GM12878 (cell line): ENCODE data around the gene COMMD10. TPM values are rescaled to one million over a fixed set of nuclear protein-coding genes. Genes with fewer than 3 reads are reported as not detected.

Experiments
- ATAC-seq: fragments of 200-7000 bp; cut with Tn5 transposase; 3 replicates; pipeline ENCODE4 v1.9.1; 2020; ENCODE audit warnings: mild to moderate bottlenecking, moderate library complexity
- BruUV-seq: library from RNA; stranded (reverse); fragments of 400-500 nt; replicated peaks from 2 replicates; lab custom pipeline; 2021; lab: Mats Ljungman, UMichigan
- CTCF ChIA-PET: fragments of 300-600 bp; sonication (Branson Sonifier 250); formaldehyde crosslinking; extraction: SDS; loops from one replicate; lab custom pipeline; 2021; ENCODE audit warnings: inconsistent platforms; lab: Yijun Ruan, JAX
- POLR2A ChIA-PET: fragments of 350-600 bp; formaldehyde crosslinking; extraction: SDS; loops from one replicate; lab custom pipeline; 2021; ENCODE audit warnings: inconsistent platforms; lab: Charles Lee
- RAD21 ChIA-PET: fragments of 300-600 bp; sonication (Branson Sonifier 250); formaldehyde crosslinking; loops from one replicate; lab custom pipeline; 2023; ENCODE audit warnings: antibody characterized with exemption; ENCODE audit not compliant: unreplicated experiment; lab: Charles Lee
- SMC1A ChIA-PET: fragments of 300-600 bp; sonication (Branson Sonifier 250); formaldehyde crosslinking; loops from one replicate; lab custom pipeline; 2023; ENCODE audit not compliant: unreplicated experiment, uncharacterized antibody; lab: Charles Lee
- DNase-seq: peaks from one replicate; pipeline ENCODE4 v3.0.0-alpha.2; 2011; ENCODE audit warnings: low read depth, low spot score
- FAIRE-seq: peaks from 3 replicates; lab custom pipeline; 2011; peaks lifted over from hg19 to GRCh38; lab: Jason Lieb, UNC
- H2AFZ ChIP-seq: 2 replicates; pipeline ENCODE4 v1.6.0; 2011; ENCODE audit warnings: low read depth, low read length, control low read depth; ENCODE audit not compliant: control insufficient read depth
- H3K27ac ChIP-seq: 2 replicates; pipeline ENCODE4 v1.5.1; 2011; ENCODE audit warnings: control low read depth; ENCODE audit not compliant: control insufficient read depth, insufficient read depth
- H3K27me3 ChIP-seq, 2 experiments: replicated peaks in 1 of 2; 2 replicates each; pipeline versions ENCODE4 v1.6.0 to v1.6.1; 2011; ENCODE audit warnings: low read length in 1 of 2; ENCODE audit not compliant: control insufficient read depth in 2 of 2, insufficient read depth in 2 of 2
- H3K36me3 ChIP-seq, 2 experiments: 2 replicates each; pipeline ENCODE4 v1.5.1; 2011; ENCODE audit warnings: low read length in 1 of 2; ENCODE audit not compliant: control insufficient read depth in 2 of 2, insufficient read depth in 2 of 2
- H3K4me1 ChIP-seq: 2 replicates; pipeline ENCODE4 v1.6.1; 2011; ENCODE audit warnings: mild to moderate bottlenecking, low read length, moderate library complexity, mixed read lengths; ENCODE audit not compliant: control insufficient read depth, insufficient read depth
- H3K4me2 ChIP-seq: 2 replicates; pipeline ENCODE4 v1.6.0; 2011; ENCODE audit warnings: control low read depth; ENCODE audit not compliant: control insufficient read depth, insufficient read depth
- H3K4me3 ChIP-seq: fragments of 200-600 bp; sonication (generic); 2 replicates; pipeline ENCODE4 v1.5.1; 2016
- H3K79me2 ChIP-seq: 2 replicates; pipeline ENCODE4 v1.6.0; 2011; ENCODE audit warnings: low read length; ENCODE audit not compliant: control insufficient read depth, insufficient read depth
- H3K9ac ChIP-seq: 2 replicates; pipeline ENCODE4 v1.8.0; 2011; ENCODE audit warnings: low read length, control low read depth, mixed read lengths; ENCODE audit not compliant: control insufficient read depth, insufficient read depth
- H3K9me3 ChIP-seq: replicated peaks from 3 replicates; pipeline ENCODE4 v1.5.1; 2011; ENCODE audit warnings: mild to moderate bottlenecking, low read length; ENCODE audit not compliant: control insufficient read depth, insufficient read depth
- H4K20me1 ChIP-seq: 2 replicates; pipeline ENCODE4 v1.6.0; 2011; ENCODE audit not compliant: control insufficient read depth, insufficient read depth
- CBFB ChIP-seq: IDR thresholded peaks from 2 replicates; pipeline ENCODE4 v1.6.1; 2016; ENCODE audit warnings: antibody characterized with exemption, low read depth
- CUX1 ChIP-seq: IDR thresholded peaks from 2 replicates; pipeline ENCODE4 v1.6.1; 2012; ENCODE audit warnings: improper control_type of control experiment, low read depth, low read length; ENCODE audit not compliant: insufficient replicate concordance
- MTA2 ChIP-seq: fragments of 450-650 bp; IDR thresholded peaks from 2 replicates; pipeline ENCODE4 v1.6.1; 2016; ENCODE audit warnings: low read depth, mild to moderate bottlenecking, moderate library complexity
- NFIC ChIP-seq: IDR thresholded peaks from 2 replicates; pipeline ENCODE4 v1.6.1; 2012; ENCODE audit warnings: low read depth, mild to moderate bottlenecking, inconsistent platforms, low read length, moderate library complexity
- NFYB ChIP-seq: IDR thresholded peaks from 2 replicates; pipeline ENCODE4 v1.6.1; 2011; ENCODE audit warnings: low read depth, mild to moderate bottlenecking, low read length, improper control_type of control experiment, moderate library complexity; ENCODE audit not compliant: insufficient read depth
- NR2C2 ChIP-seq: IDR thresholded peaks from 2 replicates; pipeline ENCODE4 v1.6.1; 2011; ENCODE audit warnings: borderline replicate concordance, low read depth; ENCODE audit not compliant: control insufficient read depth, insufficient read length
- NRF1 ChIP-seq: conservative IDR thresholded peaks from 2 replicates; pipeline ENCODE4 v1.6.1; 2011; ENCODE audit warnings: mild to moderate bottlenecking, low read depth, low read length, improper control_type of control experiment
- POLR2A ChIP-seq: IDR thresholded peaks from 2 replicates; pipeline ENCODE4 v1.6.1; 2011; ENCODE audit warnings: low read depth, mild to moderate bottlenecking, low read length
- REST ChIP-seq: IDR thresholded peaks from 2 replicates; pipeline ENCODE4 v1.6.1; 2012; ENCODE audit warnings: mild to moderate bottlenecking, low read depth, low read length
- YBX1 ChIP-seq: fragments of 450-650 bp; IDR thresholded peaks from 2 replicates; pipeline ENCODE4 v1.6.1; 2016; ENCODE audit warnings: antibody characterized with exemption
- WGBS: methylation state at CpG from one replicate; pipeline ENCODE4 v1.1.6; 2016; ENCODE audit warnings: low lambda C conversion rate; ENCODE audit not compliant: insufficient replicate concordance, insufficient coverage; ENCODE audit errors: missing lambda C conversion rate; 5-methylcytosine and 5-hydroxymethylcytosine counted together
- in situ Hi-C: fragments of 300-500 bp; cut with MboI; formaldehyde crosslinking; loops from 9 replicates; pipeline ENCODE4 v1.14.3; 2018; ENCODE audit warnings: mixed read lengths
- intact Hi-C: fragments of 100-400 bp; cut with micrococcal nuclease; formaldehyde crosslinking; loops from one replicate; pipeline ENCODE4 v1.14.2; 2022; ENCODE audit not compliant: unreplicated experiment
- polyA plus RNA-seq, 11 experiments: library from polyadenylated mRNA; depleted of rRNA in 4 of 11; unstranded in 6 of 11; stranded (reverse) in 5 of 11; fragments of >200 nt; fragmentation: Nextera tagmentation in 4 of 11; fragmentation: Illumina TruSeq in 1 of 11; extraction: Ambion mirVana in 4 of 11; extraction: Trizol in 1 of 11; gene quantifications; 1 replicate in 1 of 11; 2 replicates in 10 of 11; pipeline versions ENCODE4 v1.2.1 to v1.2.3, GENCODE V29; 2011 to 2016; ENCODE audit warnings: inconsistent platforms in 2 of 11, missing spikeins in 2 of 11, low read depth in 1 of 11
- total RNA-seq, 4 experiments: library from RNA; depleted of rRNA in 3 of 4; stranded (reverse); fragments of >200 nt in 3 of 4; fragmentation: Illumina TruSeq in 1 of 4; extraction: Trizol in 1 of 4; gene quantifications; 2 replicates each; pipeline versions ENCODE4 v1.2.1 to v1.2.3, GENCODE V29; 2013 to 2021
- TF ChIP-seq, protein P1 (sequence below): fragments of 450-650 bp; IDR thresholded peaks from 2 replicates; pipeline ENCODE4 v1.6.1; 2017; ENCODE audit warnings: mild to moderate bottlenecking
- TF ChIP-seq, protein P2 (sequence below): fragments of 450-650 bp; IDR thresholded peaks from 2 replicates; pipeline ENCODE4 v1.6.1; 2017; ENCODE audit warnings: borderline replicate concordance

The COMMD10 gene
- total and polyA plus RNA-seq, 10 of the 15 experiments (the other 5 are each of a cell fraction or from before 2014, with no cell fraction given): 19.6 to 98.7 (median 28.0) TPM

DNA sequence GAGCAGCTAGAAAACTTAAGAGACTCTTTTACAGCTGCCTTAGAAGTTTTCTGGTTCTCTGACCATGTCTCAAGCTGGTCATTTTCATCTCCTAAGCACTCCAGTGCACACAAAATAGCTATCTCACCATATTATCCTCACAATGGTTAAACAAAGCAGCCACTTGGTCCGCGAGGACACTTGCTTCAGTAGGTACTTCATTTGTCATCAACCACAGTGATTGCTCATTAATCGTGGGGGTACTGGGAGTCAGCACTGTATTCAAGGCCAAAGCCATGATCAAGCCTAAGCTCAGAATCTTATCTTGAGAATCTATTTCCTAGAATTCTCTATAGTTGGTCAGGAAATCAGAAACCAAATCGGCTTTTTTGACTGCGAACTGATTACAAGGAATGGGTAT lies 49.7 kb upstream of the COMMD10 start:
- SMC1A ChIA-PET: interaction anchor here (0.5 to 2.4 kb wide), 5 partner anchors 23 to 400 kb away, joined by 3 to 12 read pairs (median 4); no protein-coding TSS in a partner anchor
- Histone ChIP-seq H3K4me1 (peaks cover 13% of the 10 kb centered on the region; the same call in 1 of the 2 replicates), H3K27ac (no peak overlapping the region), H2AFZ (no peak overlapping the region), H3K79me2 (no peaks in the 10 kb centered on the region), H3K9me3 (no peaks in the 10 kb centered on the region), H3K4me2 (no peak overlapping the region), H3K27me3 (no peaks in the 10 kb centered on the region; a peak in 1 of 4 replicates), H3K4me3 (no peak overlapping the region), H3K9ac (no peak overlapping the region), H4K20me1 (no peaks in the 10 kb centered on the region), H3K36me3 (no peaks in the 10 kb centered on the region)
- no peak for ATAC-seq
- no TSS peak for BruUV-seq
- intact Hi-C loops: no loop called here
- RAD21 ChIA-PET: interaction anchor here (0.7 to 1.3 kb wide), 4 partner anchors 41 to 194 kb away, joined by 3 to 4 read pairs (median 3); no protein-coding TSS in a partner anchor
- no peak for FAIRE-seq
- CTCF ChIA-PET: interaction anchor here (1.1 to 1.6 kb wide), 5 partner anchors 13 to 400 kb away, joined by 3 to 6 read pairs (median 4); partner anchors contain the start of genes AP3S1 and ATG12
- DNase-seq: no peak
- POLR2A ChIA-PET: interaction anchor here (0.5 kb wide), 1 partner anchor 667 kb away, joined by 3 read pairs; no protein-coding TSS in a partner anchor
- in situ Hi-C loops: no loop called here
- WGBS: 83% methylated on average over 5 of the region's 5 CpGs
- TF ChIP-seq POLR2A: no peak
- TF ChIP-seq, protein P1, sequence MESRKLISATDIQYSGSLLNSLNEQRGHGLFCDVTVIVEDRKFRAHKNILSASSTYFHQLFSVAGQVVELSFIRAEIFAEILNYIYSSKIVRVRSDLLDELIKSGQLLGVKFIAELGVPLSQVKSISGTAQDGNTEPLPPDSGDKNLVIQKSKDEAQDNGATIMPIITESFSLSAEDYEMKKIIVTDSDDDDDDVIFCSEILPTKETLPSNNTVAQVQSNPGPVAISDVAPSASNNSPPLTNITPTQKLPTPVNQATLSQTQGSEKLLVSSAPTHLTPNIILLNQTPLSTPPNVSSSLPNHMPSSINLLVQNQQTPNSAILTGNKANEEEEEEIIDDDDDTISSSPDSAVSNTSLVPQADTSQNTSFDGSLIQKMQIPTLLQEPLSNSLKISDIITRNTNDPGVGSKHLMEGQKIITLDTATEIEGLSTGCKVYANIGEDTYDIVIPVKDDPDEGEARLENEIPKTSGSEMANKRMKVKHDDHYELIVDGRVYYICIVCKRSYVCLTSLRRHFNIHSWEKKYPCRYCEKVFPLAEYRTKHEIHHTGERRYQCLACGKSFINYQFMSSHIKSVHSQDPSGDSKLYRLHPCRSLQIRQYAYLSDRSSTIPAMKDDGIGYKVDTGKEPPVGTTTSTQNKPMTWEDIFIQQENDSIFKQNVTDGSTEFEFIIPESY: no peak
- TF ChIP-seq, protein P2, sequence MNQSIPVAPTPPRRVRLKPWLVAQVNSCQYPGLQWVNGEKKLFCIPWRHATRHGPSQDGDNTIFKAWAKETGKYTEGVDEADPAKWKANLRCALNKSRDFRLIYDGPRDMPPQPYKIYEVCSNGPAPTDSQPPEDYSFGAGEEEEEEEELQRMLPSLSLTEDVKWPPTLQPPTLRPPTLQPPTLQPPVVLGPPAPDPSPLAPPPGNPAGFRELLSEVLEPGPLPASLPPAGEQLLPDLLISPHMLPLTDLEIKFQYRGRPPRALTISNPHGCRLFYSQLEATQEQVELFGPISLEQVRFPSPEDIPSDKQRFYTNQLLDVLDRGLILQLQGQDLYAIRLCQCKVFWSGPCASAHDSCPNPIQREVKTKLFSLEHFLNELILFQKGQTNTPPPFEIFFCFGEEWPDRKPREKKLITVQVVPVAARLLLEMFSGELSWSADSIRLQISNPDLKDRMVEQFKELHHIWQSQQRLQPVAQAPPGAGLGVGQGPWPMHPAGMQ: no peak
- no peak for TF ChIP-seq NRF1
- no peak for TF ChIP-seq NFYB
- no peak for TF ChIP-seq NFIC
- no peak for TF ChIP-seq NR2C2
- TF ChIP-seq MTA2: no peak
- no peak for TF ChIP-seq CUX1
- TF ChIP-seq YBX1: no peak
- TF ChIP-seq REST: no peak
- TF ChIP-seq CBFB: no peak
